Stimulated activated CD8-positive, alpha-beta memory T cell treated with anti-CD3 and anti-CD28 coated beads, Interleukin-4, amount 100 ng/mL, for 4 hours (primary cell): Measurements from ENCODE around the gene FHIT.
A peak's percentile ranks its signal among the peaks of the same experiment; 100 is the strongest.

Source experiments
- DNase-seq, 2 donors: peaks; one replicate each; pipeline ENCODE4 v3.0.0-alpha.2; 2020; ENCODE audit warnings: low read depth in 2 of 2, low spot score in 1 of 2

The FHIT gene

DNA sequence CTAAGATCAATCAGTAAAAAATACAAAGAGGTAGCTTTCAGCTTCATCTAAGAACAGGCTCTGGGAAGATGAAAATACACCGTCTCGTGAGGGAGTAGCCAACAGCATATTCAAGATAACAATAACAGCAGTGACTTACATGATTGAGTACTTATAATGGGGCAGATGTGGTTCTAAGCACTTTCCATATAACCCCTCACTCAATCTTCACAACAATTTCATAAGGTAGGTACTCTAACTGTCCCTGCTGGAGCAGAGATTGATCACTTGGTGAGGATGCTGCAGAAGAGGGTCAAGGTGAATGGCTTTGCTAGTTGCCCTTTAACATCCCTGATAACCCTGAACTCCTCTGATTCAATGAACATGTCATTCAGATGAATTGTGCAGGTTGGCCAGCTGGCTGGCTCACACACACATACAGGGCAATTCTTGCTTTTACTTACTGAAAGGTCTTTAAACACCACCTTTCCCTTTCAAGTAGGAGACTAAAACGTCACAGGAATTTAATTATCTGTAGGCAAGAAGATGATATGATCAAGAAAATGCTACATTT lies 1217.3 kb downstream of the FHIT start:
- DNase-seq: no peak

DNA sequence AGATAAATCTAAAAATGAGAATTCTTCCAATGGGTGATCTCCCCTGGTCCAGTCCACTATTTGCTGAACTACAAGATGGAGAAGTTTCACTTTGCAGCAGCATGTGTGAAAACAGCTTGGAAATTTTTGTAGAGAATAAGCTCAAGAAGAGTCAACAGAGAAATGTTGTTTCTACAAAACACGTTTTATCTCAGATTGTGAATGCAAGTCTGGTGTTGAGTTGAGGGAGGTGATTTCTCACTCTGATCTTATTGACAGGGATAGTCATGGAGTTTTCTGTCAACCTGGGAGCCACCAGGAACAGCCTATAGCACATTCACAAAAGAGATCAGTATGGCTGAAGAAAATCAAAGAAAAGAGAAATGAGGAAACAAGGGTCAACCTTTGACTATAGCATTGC lies 1220.3 kb downstream of the FHIT start:
- no peak for DNase-seq

DNA sequence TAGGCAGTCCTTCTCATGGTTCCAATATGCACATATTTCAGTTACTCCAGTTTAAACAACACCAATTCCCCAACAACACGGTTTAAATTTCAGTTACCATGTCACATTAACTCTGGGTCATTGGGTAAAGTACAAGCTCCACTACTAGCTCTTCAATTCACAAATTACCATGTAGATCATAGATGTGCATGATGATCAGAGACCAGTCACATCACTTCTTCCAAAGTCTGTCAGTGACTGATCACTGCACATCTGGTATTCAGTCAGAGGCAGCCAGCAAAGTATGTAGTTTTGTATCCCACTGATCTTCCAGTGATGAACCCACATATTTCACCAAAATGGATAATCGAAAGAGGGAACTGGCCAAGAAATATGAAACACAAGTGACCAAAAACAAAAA lies 1223.0 kb downstream of the FHIT start:
- DNase-seq: no peak

DNA sequence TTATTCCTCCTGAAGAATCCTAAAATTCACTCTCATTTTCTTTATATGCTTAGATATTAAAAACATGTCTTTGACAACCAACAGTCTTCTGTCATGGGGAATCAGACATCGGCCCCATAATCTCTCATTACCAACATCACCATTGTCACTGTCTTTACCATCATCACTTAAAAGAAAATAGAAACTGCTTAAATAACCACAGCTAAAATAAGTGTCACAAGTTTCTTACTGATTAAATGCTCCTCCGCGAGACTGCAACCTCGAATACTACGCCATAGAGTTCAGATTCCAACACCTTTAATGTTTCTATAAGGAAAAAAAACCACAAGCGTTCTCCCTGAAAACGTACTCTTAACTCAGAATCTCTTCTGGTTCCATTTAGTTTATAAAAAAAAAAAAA lies 1223.9 kb downstream of the FHIT start:
- no peak for DNase-seq

DNA sequence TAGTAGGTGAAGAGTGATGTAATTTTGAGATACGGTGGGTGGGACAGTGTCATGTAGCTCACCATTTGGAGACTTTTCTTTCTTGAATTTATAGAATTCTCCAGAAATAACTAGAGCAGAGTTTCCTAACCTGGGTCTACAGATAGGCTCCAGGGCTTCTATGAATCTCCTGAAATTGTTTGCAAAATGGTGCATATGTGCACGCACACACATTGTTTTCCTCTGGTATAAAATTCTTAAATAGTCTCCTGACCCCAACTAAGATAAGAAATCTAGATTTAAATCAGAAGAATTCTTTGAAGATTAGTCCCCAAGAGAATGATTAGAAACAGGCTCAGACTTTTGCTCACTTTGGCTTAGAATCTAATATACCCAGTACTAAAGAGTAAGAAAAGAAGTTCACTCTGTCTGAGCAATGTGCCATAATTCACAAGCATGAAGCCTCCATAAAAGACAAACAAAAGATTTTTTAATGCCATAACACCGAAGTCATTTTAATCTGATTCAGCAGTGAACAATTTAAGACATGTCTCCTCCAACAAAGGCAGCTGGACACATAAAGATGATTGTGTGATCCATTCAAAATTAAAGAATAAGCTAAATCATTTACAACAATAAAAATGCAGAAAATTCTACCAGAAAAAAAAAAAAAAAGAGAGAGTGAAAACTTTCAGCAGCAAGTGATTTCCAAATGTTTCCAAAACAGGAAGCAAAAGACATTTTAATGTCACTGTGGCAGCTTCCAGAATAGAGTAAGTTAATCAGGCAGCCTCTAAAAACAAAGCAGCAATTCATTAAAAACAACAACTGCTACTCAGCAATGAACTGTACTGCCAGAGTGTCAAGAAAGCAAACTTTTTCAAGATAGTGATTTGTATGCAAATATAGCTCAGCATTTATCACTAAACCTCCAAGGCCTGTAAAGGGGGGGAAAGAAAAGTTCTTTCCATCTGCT lies 1225.9 kb downstream of the FHIT start:
- DNase-seq: no peak

DNA sequence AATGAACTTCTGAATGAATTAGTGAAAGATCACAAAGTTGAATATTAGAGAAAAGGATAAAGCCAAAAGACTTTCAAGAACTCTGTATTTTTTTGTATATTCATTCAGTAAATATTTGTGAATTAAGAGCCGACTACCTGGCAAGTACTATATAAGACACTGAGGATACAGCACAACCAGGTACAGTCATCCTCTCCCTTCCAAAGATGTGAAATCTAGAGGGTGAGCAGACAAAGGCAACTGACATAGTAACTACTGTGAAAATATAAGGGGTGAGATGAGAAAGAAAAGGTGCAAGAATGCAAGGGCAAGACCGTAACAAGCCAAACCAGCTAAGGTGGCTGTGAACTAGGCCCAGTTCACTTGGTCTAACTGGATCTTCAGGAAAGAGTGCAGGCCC lies 1226.9 kb downstream of the FHIT start:
- DNase-seq: no peak

DNA sequence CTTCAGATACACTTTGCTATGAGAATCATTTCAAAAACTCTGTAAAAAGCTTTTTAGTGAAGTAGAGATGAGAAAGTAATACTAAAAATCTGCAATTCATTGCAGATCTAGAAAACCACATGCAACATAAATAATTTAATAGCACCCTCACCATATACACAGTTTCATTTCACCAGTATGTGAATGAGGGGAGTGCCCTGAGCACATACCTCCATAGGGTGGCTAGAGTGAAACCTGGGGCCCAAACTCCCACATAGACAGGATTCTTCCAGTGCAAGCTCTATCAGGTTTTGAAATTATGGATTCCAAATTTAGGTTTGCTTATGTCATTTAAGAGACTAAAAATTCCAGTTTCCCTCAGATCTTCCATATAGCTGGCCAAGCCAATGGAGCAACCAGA lies 1228.1 kb downstream of the FHIT start:
- DNase-seq: no peak

DNA sequence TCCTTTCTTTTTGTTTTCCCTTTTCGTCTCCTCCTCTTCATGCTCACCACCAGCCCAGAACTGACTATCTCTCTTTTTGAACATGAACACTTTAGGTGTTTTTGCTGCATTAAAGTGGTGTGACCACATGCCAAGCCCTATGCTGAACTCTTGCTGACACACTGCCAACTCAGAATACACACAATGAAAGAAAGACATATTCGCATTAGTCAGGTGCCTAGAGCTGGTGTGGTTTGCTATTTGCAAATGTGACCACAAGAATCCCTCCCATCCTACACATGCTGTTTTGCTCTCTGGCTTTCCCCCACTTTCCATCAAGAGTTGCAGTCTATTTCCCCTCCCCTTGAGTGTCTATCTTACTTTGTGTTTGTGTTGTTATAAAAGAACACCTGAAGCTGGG lies 1233.6 kb downstream of the FHIT start:
- DNase-seq: no peak

DNA sequence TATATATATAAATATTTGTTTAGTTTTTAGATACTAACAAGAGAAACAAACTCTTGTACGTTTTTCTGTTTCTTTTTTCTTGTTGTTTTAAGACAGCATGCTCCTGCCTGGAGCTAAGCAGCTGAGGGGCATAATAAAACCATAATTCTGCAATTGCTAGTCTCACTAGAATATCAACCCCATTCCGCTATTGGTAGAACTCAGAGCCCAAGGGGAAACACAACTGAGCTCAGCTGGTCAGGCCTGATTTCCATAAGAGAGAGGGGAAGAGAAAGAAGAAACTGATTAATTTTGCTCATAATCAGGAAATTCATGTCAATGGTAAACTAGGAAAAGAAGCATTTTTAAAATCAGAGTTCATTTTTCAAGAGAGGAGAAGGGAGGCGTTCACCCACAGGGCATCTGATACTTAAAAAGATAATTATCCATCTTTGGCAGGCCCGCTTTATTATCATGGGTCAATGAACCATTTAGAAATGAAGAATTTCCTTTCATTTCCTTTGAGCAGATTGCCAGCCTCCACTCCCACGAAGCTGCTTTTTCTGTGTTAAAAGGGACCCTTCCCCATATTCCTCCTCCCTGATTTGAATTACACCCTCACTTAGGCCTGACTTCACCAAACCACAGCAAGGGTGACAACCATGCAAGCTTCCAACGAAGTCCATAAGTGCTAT lies 1236.1 kb downstream of the FHIT start:
- no peak for DNase-seq

DNA sequence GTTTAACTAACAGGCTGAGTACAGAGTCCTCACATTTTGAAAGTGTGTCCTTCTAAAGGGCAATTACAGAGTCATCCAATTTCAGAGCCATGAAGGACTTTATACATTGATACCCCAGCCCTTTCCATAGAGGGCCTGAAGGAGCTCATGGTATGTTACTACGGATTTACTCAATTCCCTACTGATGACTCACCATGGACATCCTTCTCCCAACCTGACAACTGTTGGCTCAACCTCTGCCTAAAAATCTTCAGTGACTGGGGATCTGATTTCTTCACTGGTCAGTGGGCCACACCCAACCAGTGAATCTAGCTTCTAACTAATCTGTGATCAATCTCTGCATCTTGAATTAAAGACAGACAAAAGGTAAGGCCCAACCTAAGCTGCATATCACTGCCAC lies 1238.0 kb downstream of the FHIT start:
- no peak for DNase-seq

DNA sequence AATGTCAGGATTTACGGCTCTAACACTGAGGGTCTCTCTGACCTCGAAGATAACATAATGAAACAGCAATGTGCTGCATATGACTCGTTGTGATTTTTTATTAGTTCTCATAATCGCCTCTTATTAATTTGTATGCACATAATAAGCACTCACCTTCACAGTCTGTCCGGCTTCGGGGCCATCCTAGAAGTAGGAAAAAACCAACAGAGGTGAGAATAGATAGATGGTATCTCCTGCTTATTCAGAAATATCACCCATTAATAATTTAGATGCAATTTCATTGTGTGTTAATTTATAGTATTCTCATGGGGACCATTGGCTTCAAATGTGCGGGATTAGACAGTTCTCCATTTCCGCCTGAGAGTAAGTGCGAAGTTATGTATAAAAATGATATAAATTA lies 1240.0 kb downstream of the FHIT start:
- no peak for DNase-seq

DNA sequence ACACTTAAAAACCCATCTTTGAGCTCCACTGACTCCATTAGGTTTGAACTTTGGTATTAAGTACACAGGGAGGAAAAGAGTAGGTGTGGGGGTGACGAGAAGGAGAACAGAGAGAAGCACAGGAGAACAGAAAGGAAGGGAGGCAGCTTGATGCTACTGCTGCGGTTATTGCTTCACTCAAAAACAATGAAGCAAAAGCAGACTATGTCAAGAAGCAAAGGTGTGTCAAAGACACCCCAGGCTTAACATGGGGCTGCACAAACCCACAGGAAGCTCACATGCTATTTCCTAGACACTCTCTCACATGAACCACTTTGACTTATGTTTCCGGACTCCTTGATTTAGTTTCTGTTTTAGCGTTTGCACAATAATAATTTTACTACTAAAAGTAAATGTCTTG lies 1240.5 kb downstream of the FHIT start:
- peak in 1 of 2 donors; percentile 22 for DNase-seq

DNA sequence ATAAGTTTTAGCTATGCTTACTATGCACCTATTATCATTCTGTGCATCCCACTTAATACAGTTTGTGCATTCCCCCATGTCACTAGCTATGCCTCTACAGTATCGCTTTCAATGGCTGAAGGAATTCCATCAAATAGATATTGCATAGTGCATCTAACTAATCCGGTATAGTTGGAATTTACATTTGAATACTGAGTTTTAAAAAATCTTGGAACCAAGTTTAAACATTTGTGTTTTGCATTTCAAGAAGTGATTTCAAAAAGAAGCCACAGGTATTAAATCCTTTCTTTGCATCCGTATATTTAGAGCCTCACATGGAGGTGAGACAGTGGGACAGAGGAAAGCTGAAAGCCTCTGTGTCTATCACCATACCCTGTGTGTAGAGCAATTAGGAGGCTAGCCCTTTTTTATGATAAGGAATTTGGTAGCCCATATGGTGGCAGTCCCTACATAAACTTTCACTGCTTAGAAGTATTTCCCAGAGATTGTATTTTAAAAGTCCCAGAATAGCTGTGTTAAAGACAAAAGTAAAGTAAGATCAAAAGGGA lies 1241.2 kb downstream of the FHIT start:
- no peak for DNase-seq

DNA sequence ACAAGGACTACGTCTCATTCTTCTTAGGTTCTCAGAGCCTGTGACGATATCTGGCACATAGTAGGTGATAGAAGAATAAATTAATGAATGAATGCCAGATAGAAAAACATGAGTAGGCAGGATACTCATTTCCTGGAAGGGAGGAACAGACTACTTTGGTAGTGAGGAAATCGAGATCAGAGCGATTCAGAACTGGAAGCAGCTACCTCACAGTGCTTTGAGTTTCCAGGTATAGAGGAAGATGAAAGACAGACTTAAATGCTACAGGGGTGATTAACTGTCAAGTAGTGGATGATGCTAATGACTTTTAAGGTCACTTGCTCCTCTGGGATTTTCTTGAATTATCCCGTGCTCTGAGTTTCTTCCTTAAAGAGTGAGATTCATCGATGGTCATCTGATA lies 1249.9 kb downstream of the FHIT start:
- no peak for DNase-seq

DNA sequence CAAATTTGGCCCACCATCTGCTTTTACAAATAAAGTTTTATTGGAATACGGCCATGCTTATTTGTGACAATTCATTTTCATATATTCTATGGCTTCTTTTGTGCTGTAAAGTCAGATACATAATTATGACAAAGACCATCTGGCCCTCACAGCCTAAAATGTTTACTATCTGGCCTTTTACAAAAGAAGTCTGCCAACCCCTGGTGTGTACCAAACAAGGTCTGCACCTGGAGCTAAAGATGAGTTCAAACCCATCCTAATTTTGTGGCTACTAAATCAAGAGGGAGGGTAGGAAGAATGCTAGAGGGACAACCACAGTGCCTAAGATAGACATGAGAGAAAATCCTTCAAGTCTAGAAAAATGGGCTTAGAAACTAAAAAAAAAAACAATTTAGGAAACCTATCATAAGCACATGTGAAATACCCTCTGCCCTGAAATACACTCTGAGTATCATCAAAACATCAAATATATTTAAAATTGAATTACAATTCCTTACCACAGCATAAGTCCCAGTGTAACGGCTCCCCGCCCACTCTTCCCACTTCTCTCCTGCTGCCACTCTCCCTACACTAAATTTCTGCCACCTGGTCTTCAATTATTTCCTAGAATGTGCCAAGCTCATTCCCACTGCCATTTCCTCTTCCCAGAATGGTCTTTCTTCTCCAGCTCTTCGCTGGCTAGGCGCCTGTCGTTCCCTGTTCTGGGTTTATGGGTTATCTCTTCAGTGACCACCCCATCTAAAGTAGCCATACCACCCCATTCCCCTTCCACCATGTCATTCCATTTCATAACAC lies 1250.7 kb downstream of the FHIT start:
- no peak for DNase-seq

DNA sequence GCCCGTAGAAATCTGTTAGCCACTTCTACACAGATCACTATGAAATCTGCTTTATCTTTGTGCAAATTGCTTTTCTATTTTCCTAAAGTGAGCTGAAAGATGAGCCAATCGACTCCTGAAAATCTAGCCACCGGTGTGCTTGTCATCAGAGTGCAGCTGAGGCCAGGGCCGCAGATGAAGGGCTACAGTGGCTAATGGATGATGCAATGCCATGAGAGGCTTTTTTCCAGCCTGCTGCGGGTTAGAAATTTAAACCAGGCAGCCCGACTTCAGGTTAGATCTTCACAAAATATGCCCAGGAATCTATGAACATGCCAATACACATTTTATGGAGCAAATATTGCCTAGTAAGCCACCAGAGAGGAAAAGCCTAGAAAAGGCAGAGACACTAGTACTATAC lies 1253.2 kb downstream of the FHIT start:
- DNase-seq: no peak

DNA sequence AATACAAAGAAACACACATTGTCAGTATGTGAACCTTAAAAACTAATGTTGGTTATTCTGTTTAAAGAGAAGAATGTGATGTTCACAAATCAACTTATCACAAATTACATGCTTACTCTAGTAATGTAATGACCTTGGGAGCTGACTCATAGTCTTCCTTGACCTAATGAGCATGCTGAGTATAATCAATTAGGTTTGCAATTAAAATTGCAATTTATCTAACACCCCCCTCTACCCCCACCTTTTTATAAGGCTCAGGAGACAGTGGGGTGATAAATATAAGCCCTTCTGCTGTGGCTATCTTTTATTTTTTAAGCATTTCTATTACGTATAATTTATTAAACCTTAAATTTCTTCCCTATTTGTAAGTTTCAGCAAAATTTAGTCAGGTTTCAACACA lies 1253.7 kb downstream of the FHIT start:
- DNase-seq: no peak

DNA sequence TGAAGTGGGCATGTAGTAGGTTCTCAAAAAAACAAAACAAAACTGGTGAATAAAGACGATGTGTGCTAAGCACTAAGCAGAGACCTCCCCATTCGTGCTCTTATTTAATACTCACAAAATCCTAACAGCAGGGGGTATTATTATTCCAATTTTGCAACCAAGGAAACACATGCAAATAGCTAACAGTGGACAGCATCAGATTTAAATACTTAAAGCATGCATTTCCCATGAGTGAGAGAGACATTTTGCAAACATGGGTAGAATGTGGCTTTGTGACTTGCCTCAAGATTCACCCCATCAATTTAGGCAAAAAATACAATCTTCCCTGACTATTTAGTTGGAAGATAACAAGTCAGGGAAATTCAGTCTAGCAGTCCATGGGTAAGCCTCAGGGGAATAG lies 1255.2 kb downstream of the FHIT start:
- DNase-seq: no peak

DNA sequence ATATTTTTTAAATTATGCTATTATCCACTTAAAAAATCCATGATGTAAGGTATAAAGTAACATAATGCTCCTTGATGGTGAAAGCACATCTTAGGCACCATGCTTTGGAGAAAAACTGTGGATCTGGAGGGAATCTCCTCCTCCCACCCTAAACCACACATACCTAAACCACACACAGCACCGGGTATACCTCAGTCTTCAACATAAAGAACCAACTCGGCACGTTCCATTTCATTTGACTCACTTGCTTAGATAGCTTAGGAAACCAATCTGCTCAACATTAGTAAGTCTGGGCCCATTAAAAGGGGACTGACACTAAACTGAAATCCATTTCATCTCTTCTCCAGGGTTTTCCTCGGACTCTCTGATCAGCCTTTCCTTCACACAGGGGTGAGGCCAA lies 1255.7 kb downstream of the FHIT start:
- no peak for DNase-seq

DNA sequence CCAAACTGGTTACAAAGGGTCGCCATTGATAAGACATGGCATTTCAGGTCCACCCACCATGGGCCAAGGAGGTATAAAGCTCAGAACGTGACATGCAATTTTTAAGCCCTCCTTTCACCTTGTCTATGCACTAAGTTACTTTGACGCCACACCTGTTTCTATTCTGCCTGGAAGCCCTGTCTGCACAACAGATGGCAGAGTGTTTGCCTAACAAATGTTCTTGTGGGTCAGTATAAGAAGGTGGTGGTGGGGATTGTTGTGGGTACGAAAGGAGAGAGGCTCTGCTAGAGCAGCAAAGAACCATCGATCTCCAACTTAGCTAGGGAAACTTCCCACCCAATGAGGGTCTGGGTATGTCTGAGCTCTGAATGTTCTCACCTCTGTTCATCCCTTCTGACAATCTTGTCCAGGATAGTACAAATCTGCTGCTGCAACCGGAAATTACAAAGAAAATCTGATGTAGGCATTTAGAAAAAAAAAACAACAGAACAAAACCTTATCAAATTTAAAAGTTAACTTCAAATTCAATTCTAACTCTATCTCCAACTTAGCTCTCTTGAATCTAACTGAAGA lies 1256.4 kb downstream of the FHIT start:
- DNase-seq: no peak

DNA sequence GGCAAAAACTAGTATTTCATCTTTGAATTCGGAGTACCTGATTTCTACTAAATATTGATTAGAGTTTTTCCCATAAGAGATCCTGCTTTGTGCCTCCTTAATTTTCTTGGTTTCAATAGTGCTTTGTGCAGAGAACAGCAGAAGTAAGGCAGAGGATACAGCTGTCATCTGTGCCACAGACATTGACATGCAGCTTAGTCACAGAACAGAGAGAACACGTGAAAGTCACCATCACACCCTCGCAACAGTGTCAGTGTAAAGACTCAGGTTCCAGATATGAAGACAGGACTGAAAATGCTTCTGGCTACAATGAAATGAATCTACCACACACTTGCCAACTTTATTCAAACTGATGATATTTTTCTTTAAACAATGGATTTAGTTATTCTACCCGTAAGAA lies 1258.7 kb downstream of the FHIT start:
- no peak for DNase-seq
